ENCODE measurements around the gene OR51B5.
"Not testable (repeated sequence)": the region's sequence is repeated elsewhere in the genome, so short reads cannot be mapped to it uniquely, and the experiment has no call there.

Gene OR51B5

GRCh38 chr11:5303626-5304025, 39.7 kb downstream of the OR51B5 start:
- DNase-seq (ENCODE audit: insufficient read length, low spot score) (no peak), FAIRE-seq (no peak)
- no peak for TF ChIP-seq CTCF (IDR thresholded peaks at IDR 0.05; ENCODE audit: insufficient read depth, missing control alignments)

- no peak for DNase-seq (ENCODE audit: insufficient read length, low spot score)
- TF ChIP-seq CTCF (IDR thresholded peaks at IDR 0.05; ENCODE audit: insufficient read depth, missing control alignments) = no peak
- no peak for FAIRE-seq
These were observed 41.5 kb downstream of the OR51B5 start, which contains the start of gene OR51B4 for GRCh38 chr11:5301846-5302245. Gene OR51B4 (minus strand): TSS chr11:5301946. CDS start chr11:5301946, 0 bp downstream.

- no peak for DNase-seq (ENCODE audit: insufficient read length, low spot score)
- FAIRE-seq = no peak
- no peak for TF ChIP-seq CTCF (IDR thresholded peaks at IDR 0.05; ENCODE audit: insufficient read depth, missing control alignments)
These were observed 43.1 kb downstream of the OR51B5 start for GRCh38 chr11:5300251-5300650.

GRCh38 chr11:5298451-5298850, 44.9 kb downstream of the OR51B5 start:
- TF ChIP-seq CTCF (IDR thresholded peaks at IDR 0.05; ENCODE audit: insufficient read depth, missing control alignments) = no peak
- no peak for DNase-seq (ENCODE audit: insufficient read length, low spot score)
- no peak for FAIRE-seq

- TF ChIP-seq CTCF (IDR thresholded peaks at IDR 0.05; ENCODE audit: insufficient read depth, missing control alignments) = no peak
- FAIRE-seq (no peak), DNase-seq (ENCODE audit: insufficient read length, low spot score) (no peak)
These were observed 45.5 kb downstream of the OR51B5 start for GRCh38 chr11:5297721-5298323.

- DNase-seq (ENCODE audit: insufficient read length, low spot score); FAIRE-seq: not testable (repeated sequence)
These were observed 48.9 kb downstream of the OR51B5 start for GRCh38 chr11:5294342-5294995.

- TF ChIP-seq CTCF (IDR thresholded peaks at IDR 0.05; ENCODE audit: insufficient read depth, missing control alignments) = no peak
- no peak for FAIRE-seq
These were observed 50.3 kb downstream of the OR51B5 start for GRCh38 chr11:5293028-5293427.

More at GRCh38 chr11:5293028-5293427, 50.3 kb downstream of the OR51B5 start:
- DNase-seq (ENCODE audit: insufficient read length, low spot score) = no peak
